ENCODE data around the gene CTRB1.
A peak's percentile ranks its signal among the peaks of the same experiment; 100 is the strongest.

The CTRB1 gene

GRCh38 chr16:75252946-75253911 is 34.4 kb downstream of the CTRB1 start:
- H3K9me3 Mint-ChIP-seq: no peaks in the 10 kb centered on the region
- peak overlapping the region; percentile 34 for H3K4me3 Mint-ChIP-seq
- H3K36me3 Mint-ChIP-seq (ENCODE audit: low read depth): no peaks in the 10 kb centered on the region
- peaks cover 86% of the 10 kb centered on the region for H3K4me1 Mint-ChIP-seq
- peak; percentile 40 for DNase-seq
- H3K27me3 Mint-ChIP-seq (ENCODE audit: low read depth, poor library complexity): no peaks in the 10 kb centered on the region
- no peak overlapping the region for H3K27ac Mint-ChIP-seq
- no peak for TF ChIP-seq CTCF (IDR thresholded peaks at IDR 0.05)

- peak; percentile 28 for DNase-seq
- H3K27ac Mint-ChIP-seq: peak overlapping the region; percentile 94
- H3K4me1 Mint-ChIP-seq: peaks cover 84% of the 10 kb centered on the region
- no peak for TF ChIP-seq CTCF (IDR thresholded peaks at IDR 0.05)
- no peaks in the 10 kb centered on the region for H3K27me3 Mint-ChIP-seq (ENCODE audit: low read depth, poor library complexity)
- H3K36me3 Mint-ChIP-seq (ENCODE audit: low read depth): no peaks in the 10 kb centered on the region
- no peak overlapping the region for H3K4me3 Mint-ChIP-seq
- no peaks in the 10 kb centered on the region for H3K9me3 Mint-ChIP-seq
Observed at GRCh38 chr16:75254359-75254837, 35.6 kb downstream of the CTRB1 start.

GRCh38 chr16:75256059-75256571 is 37.3 kb downstream of the CTRB1 start:
- Mint-ChIP-seq H3K9me3 (no peaks in the 10 kb centered on the region), H3K36me3 (ENCODE audit: low read depth) (no peaks in the 10 kb centered on the region), H3K27ac (no peak overlapping the region), H3K4me1 (peaks cover 79% of the 10 kb centered on the region), H3K27me3 (ENCODE audit: low read depth, poor library complexity) (no peaks in the 10 kb centered on the region), H3K4me3 (no peak overlapping the region)
- no peak for DNase-seq
- TF ChIP-seq CTCF (IDR thresholded peaks at IDR 0.05): no peak

- H3K4me3 Mint-ChIP-seq: peak overlapping the region; percentile 49
- DNase-seq: peak; percentile 58
- no peaks in the 10 kb centered on the region for H3K36me3 Mint-ChIP-seq (ENCODE audit: low read depth)
- H3K27me3 Mint-ChIP-seq (ENCODE audit: low read depth, poor library complexity): no peaks in the 10 kb centered on the region
- H3K9me3 Mint-ChIP-seq: no peaks in the 10 kb centered on the region
- H3K27ac Mint-ChIP-seq: peak overlapping the region; percentile 59
- peaks cover 82% of the 10 kb centered on the region for H3K4me1 Mint-ChIP-seq
- no peak for TF ChIP-seq CTCF (IDR thresholded peaks at IDR 0.05)
Observed at GRCh38 chr16:75256696-75257343, 38.0 kb downstream of the CTRB1 start.

- TF ChIP-seq CTCF (IDR thresholded peaks at IDR 0.05): no peak
- no peaks in the 10 kb centered on the region for H3K27me3 Mint-ChIP-seq (ENCODE audit: low read depth, poor library complexity)
- peak overlapping the region; percentile 61 for H3K27ac Mint-ChIP-seq
- H3K9me3 Mint-ChIP-seq: no peaks in the 10 kb centered on the region
- DNase-seq: no peak
- H3K36me3 Mint-ChIP-seq (ENCODE audit: low read depth): no peaks in the 10 kb centered on the region
- H3K4me1 Mint-ChIP-seq: peaks cover 82% of the 10 kb centered on the region
- H3K4me3 Mint-ChIP-seq: no peak overlapping the region
Observed at GRCh38 chr16:75257886-75258806, 39.4 kb downstream of the CTRB1 start.
